CD4-positive, alpha-beta T cell treated with Interleukin-15 for 1 hour (primary cell): ENCODE data around the gene NYNRIN.

ENCODE experiments used
- DNase-seq: peaks from one replicate; pipeline ENCODE4 v3.0.0-alpha.2; 2020

The NYNRIN gene

GRCh38 chr14:24463884-24464785, 65.3 kb downstream of the NYNRIN start:
- no peak for DNase-seq

DNA sequence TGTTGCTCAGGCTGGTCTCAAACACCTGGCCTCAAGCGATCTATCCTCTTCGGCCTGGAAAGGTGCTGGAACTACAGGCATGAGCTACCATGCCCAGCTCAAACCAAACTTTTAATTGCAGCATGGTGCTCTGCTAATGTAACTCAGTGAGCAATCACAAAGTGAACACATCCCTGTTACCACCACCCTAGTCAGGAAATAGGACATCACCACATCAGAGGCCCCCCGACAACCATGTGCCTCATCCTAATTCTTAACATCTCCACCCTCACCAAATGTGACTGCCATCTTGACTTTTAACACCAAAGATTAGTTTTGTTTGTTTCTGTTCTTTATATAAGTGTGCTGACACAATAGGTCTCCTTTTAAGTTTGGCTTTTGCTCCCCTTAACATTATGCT, 66.6 kb downstream of the NYNRIN start:
- DNase-seq, result no peak

DNA sequence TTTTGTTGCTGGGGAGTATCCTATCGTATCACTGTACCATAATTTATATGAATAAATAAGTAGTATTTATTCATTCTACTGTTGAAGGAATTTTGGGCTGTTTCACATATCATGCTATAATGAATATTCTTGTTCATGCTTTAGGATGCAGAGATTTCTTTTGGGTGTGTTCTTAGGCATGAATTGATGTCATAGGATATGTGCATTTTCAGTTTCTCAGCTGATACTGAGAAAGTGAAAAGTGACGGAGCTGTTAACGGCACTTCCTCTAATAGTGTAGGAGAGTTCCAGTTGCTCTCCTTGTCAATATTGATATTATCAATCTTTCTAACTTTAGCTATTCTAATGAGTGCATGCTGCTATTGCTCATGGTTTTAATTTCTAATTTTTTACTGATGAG, 67.0 kb downstream of the NYNRIN start:
- DNase-seq, result no peak
